Endothelial cell of umbilical vein (primary cell): Measurements from ENCODE around the gene GPR108. TPM values are rescaled to one million over a fixed set of nuclear protein-coding genes. Genes with fewer than 3 reads are reported as not detected.

Source experiments
- BruUV-seq: library from RNA; stranded (reverse); fragments of 400-500 nt; replicated peaks from 2 replicates; lab custom pipeline; 2021; lab: Mats Ljungman, UMichigan
- CTCF ChIA-PET: fragments of 300-600, 350-600 bp; sonication (Branson Sonifier 250); formaldehyde crosslinking; loops from one replicate; lab custom pipeline; 2021; ENCODE audit warnings: antibody characterized with exemption, inconsistent platforms; lab: Charles Lee
- POLR2A ChIA-PET: fragments of 300-600, 350-600 bp; sonication (Branson Sonifier 250); formaldehyde crosslinking; loops from one replicate; lab custom pipeline; 2021; ENCODE audit warnings: antibody characterized with exemption, inconsistent platforms; lab: Charles Lee
- DNase-seq: peaks from one replicate; pipeline ENCODE4 v3.0.0-alpha.2; 2011; ENCODE audit warnings: low read depth, low spot score
- FAIRE-seq: peaks from 2 replicates; lab custom pipeline; 2011; peaks lifted over from hg19 to GRCh38; lab: Jason Lieb, UNC
- H2AFZ ChIP-seq: 2 replicates; pipeline ENCODE4 v1.6.0; 2012; ENCODE audit warnings: low read depth, low read length, control low read depth, inconsistent platforms
- H3K27ac ChIP-seq: 2 replicates; pipeline ENCODE4 v1.5.1; 2011; ENCODE audit warnings: low read depth, mild to moderate bottlenecking, control low read depth, low read length, moderate library complexity; ENCODE audit not compliant: insufficient read depth
- H3K27me3 ChIP-seq, 2 experiments: 2 replicates each; pipeline versions ENCODE4 v1.6.0 to v1.6.1; 2011; ENCODE audit warnings: low read length in 2 of 2, mixed read lengths in 1 of 2; ENCODE audit not compliant: control insufficient read depth in 2 of 2, insufficient read depth in 2 of 2
- H3K36me3 ChIP-seq, 2 experiments: 2 replicates in 1 of 2; 3 replicates in 1 of 2; pipeline ENCODE4 v1.5.1; 2011; ENCODE audit warnings: low read length in 2 of 2, mild to moderate bottlenecking in 1 of 2, moderate library complexity in 1 of 2; ENCODE audit not compliant: control insufficient read depth in 2 of 2, insufficient read depth in 2 of 2; ENCODE audit errors: extremely low read depth in 1 of 2
- H3K4me1 ChIP-seq: 3 replicates; pipeline ENCODE4 v1.5.1; 2011; ENCODE audit warnings: mild to moderate bottlenecking, low read length; ENCODE audit not compliant: control insufficient read depth, insufficient read depth; ENCODE audit errors: extremely low read depth
- H3K4me2 ChIP-seq: 2 replicates; pipeline ENCODE4 v1.6.1; 2011; ENCODE audit warnings: low read length, control low read depth, mixed read lengths; ENCODE audit not compliant: insufficient read depth
- H3K4me3 ChIP-seq, 3 experiments: fragments of 200-600 bp in 1 of 3; sonication (generic), shearing (Covaris generic) in 1 of 3; replicated peaks in 1 of 3; 2 replicates each; pipeline ENCODE4 v1.5.1; 2011 to 2016; ENCODE audit warnings: control low read depth in 3 of 3, low read length in 3 of 3, mild to moderate bottlenecking in 2 of 3, inconsistent platforms in 1 of 3, low read depth in 1 of 3, moderate library complexity in 1 of 3; ENCODE audit not compliant: insufficient read depth in 1 of 3
- H3K79me2 ChIP-seq: 2 replicates; pipeline ENCODE4 v1.6.0; 2012; ENCODE audit warnings: low read length, inconsistent platforms; ENCODE audit not compliant: control insufficient read depth, insufficient read depth
- H3K9ac ChIP-seq: replicated peaks from 2 replicates; pipeline ENCODE3; 2011; ENCODE audit warnings: low read length, control low read depth; ENCODE audit not compliant: insufficient read depth; ENCODE audit errors: extremely low read depth
- H3K9me1 ChIP-seq: replicated peaks from 3 replicates; pipeline ENCODE4 v1.6.0; 2011; ENCODE audit warnings: mild to moderate bottlenecking, low read length; ENCODE audit not compliant: control insufficient read depth, insufficient read depth; ENCODE audit errors: extremely low read depth
- H3K9me3 ChIP-seq: replicated peaks from 2 replicates; pipeline ENCODE4 v1.5.1; 2012; ENCODE audit warnings: low read length, inconsistent platforms; ENCODE audit not compliant: control insufficient read depth, insufficient read depth
- H4K20me1 ChIP-seq: replicated peaks from 2 replicates; pipeline ENCODE3; 2011; ENCODE audit warnings: mild to moderate bottlenecking, low read length; ENCODE audit not compliant: control insufficient read depth, insufficient read depth; ENCODE audit errors: extremely low read depth
- CTCF ChIP-seq, 2 donors: IDR thresholded peaks; 1 replicate in 1 of 2; 2 replicates in 1 of 2; pipeline ENCODE4 v1.5.1; 2011; ENCODE audit warnings: low read length in 2 of 2, mild to moderate bottlenecking in 2 of 2, moderate library complexity in 2 of 2, control low read depth in 1 of 2, inconsistent platforms in 1 of 2, low read depth in 1 of 2; ENCODE audit not compliant: insufficient read depth in 1 of 2; ENCODE audit errors: extremely low read depth in 1 of 2
- EZH2 ChIP-seq: IDR thresholded peaks from 2 replicates; pipeline ENCODE4 v1.6.1; 2012; ENCODE audit warnings: borderline replicate concordance, low read depth, mild to moderate bottlenecking, moderate library complexity, low read length, inconsistent platforms; ENCODE audit not compliant: severe bottlenecking
- FOS ChIP-seq: IDR thresholded peaks from 2 replicates; pipeline ENCODE4 v1.6.1; 2011; ENCODE audit warnings: mild to moderate bottlenecking, low read length, moderate library complexity, borderline replicate concordance; ENCODE audit not compliant: insufficient read depth
- GATA2 ChIP-seq: IDR thresholded peaks from 2 replicates; pipeline ENCODE4 v1.7.0; 2011; ENCODE audit warnings: low read depth, mild to moderate bottlenecking, moderate library complexity, mixed read lengths, low read length; ENCODE audit not compliant: insufficient read length, insufficient read depth
- JUN ChIP-seq: IDR thresholded peaks from 2 replicates; pipeline ENCODE4 v1.6.1; 2011; ENCODE audit warnings: borderline replicate concordance, low read depth; ENCODE audit not compliant: insufficient read length, insufficient read depth
- MAX ChIP-seq: IDR thresholded peaks from 2 replicates; pipeline ENCODE4 v1.6.1; 2011; ENCODE audit not compliant: insufficient read depth, insufficient read length
- MYC ChIP-seq: IDR thresholded peaks from one replicate; pipeline ENCODE4 v1.6.1; 2011; ENCODE audit warnings: mild to moderate bottlenecking, low read depth, low read length
- POLR2A ChIP-seq: IDR thresholded peaks from 2 replicates; pipeline ENCODE4 v1.6.1; 2012; ENCODE audit warnings: low read depth, mild to moderate bottlenecking, control low read depth, low read length
- POLR2AphosphoS5 ChIP-seq: IDR thresholded peaks from 2 replicates; pipeline ENCODE4 v1.6.1; 2012; ENCODE audit warnings: low read depth, mild to moderate bottlenecking, control low read depth, low read length, moderate library complexity; ENCODE audit not compliant: insufficient read depth
- dilution Hi-C: fragments of 300-500 bp; cut with MboI; formaldehyde crosslinking; loops from one replicate; pipeline ENCODE4 v1.15.0; 2019; ENCODE audit warnings: low sequenced_read_pairs; ENCODE audit not compliant: extremely low pct_ligation_motif_present
- intact Hi-C: fragments of 100-400 bp; cut with micrococcal nuclease; formaldehyde crosslinking; loops from one replicate; pipeline ENCODE4 v1.10.0; 2022
- polyA plus RNA-seq, 4 experiments: library from polyadenylated mRNA; depleted of rRNA in 3 of 4; stranded (reverse) in 3 of 4; unstranded in 1 of 4; fragments of >200 nt; gene quantifications; 2 replicates each; pipeline versions ENCODE4 v1.2.1 to v1.2.3, GENCODE V29; 2011 to 2012; ENCODE audit warnings: missing spikeins in 1 of 4
- total RNA-seq: library from RNA; stranded (reverse); gene quantifications from 2 replicates; pipeline ENCODE4 v1.2.3, GENCODE V29; 2021

Gene GPR108
- total and polyA plus RNA-seq, 2 donors (not counting 3 experiments of a cell fraction or from before 2014, with no cell fraction given) = 68.5 to 80.2 TPM

GRCh38 chr19:6743066-6743465, 5.7 kb upstream of the GPR108 start:
- BruUV-seq = no TSS peak
- ChIA-PET POLR2A (no interaction called here), CTCF (interaction anchor here (1.4 to 1.5 kb wide), 3 partner anchors 61 to 227 kb away, joined by 4 to 6 read pairs (median 4); no protein-coding TSS in a partner anchor)
- TF ChIP-seq POLR2AphosphoS5 = no peak
- no peak for TF ChIP-seq GATA2
- no peak for TF ChIP-seq FOS
- no peak for TF ChIP-seq MAX
- no peak for TF ChIP-seq JUN
- TF ChIP-seq POLR2A = no peak
- TF ChIP-seq EZH2 = no peak
- no peak for TF ChIP-seq MYC
- TF ChIP-seq CTCF (IDR thresholded peaks at IDR 0.05; ENCODE audit: extremely low read depth in 1 of 2, insufficient read depth in 1 of 2, low read depth in 1 of 2, low read length in 2 of 2) = no peak
- dilution Hi-C loops (no loop called here), intact Hi-C loops (loop anchor here (5.0 kb wide), 1 partner anchor 1831 kb away; no protein-coding TSS in a partner anchor)
- Histone ChIP-seq H2AFZ (no peak overlapping the region), H3K9me1 (no peaks in the 10 kb centered on the region), H3K4me3 (no peak overlapping the region), H4K20me1 (no peaks in the 10 kb centered on the region), H3K9ac (no peak overlapping the region), H3K4me2 (no peak overlapping the region), H3K27me3 (no peaks in the 10 kb centered on the region), H3K79me2 (peaks cover 37% of the 10 kb centered on the region), H3K9me3 (no peaks in the 10 kb centered on the region), H3K36me3 (peaks cover 7 to 24% of the 10 kb centered on the region in 2 experiments), H3K27ac (no peak overlapping the region), H3K4me1 (peaks cover 37% of the 10 kb centered on the region)
- no peak for DNase-seq
- no peak for FAIRE-seq
